ENCODE data around the gene CLEC2L. TPM values are rescaled to one million over a fixed set of nuclear protein-coding genes. Genes with fewer than 3 reads are reported as not detected.

CLEC2L gene
- polyA plus RNA-seq, 1 donor (not counting 4 experiments of a cell fraction or from before 2014, with no cell fraction given) = not detected

GRCh38 chr7:139568346-139568675 lies 44.8 kb downstream of the CLEC2L start:
- TF ChIP-seq, protein P1, sequence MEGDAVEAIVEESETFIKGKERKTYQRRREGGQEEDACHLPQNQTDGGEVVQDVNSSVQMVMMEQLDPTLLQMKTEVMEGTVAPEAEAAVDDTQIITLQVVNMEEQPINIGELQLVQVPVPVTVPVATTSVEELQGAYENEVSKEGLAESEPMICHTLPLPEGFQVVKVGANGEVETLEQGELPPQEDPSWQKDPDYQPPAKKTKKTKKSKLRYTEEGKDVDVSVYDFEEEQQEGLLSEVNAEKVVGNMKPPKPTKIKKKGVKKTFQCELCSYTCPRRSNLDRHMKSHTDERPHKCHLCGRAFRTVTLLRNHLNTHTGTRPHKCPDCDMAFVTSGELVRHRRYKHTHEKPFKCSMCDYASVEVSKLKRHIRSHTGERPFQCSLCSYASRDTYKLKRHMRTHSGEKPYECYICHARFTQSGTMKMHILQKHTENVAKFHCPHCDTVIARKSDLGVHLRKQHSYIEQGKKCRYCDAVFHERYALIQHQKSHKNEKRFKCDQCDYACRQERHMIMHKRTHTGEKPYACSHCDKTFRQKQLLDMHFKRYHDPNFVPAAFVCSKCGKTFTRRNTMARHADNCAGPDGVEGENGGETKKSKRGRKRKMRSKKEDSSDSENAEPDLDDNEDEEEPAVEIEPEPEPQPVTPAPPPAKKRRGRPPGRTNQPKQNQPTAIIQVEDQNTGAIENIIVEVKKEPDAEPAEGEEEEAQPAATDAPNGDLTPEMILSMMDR (optimal IDR thresholded peaks at IDR 0.05 in 1 of 3, IDR thresholded peaks at IDR 0.05 in 1 of 3, conservative IDR thresholded peaks at IDR 0.05 in 1 of 3; ENCODE audit: extremely low read depth in 1 of 3, insufficient read depth in 2 of 3, low read length in 3 of 3) = no peak
- TF ChIP-seq EZH2 (IDR thresholded peaks at IDR 0.05; ENCODE audit: low read length) = no peak
- no peak overlapping the region for H3K4me2 ChIP-seq (ENCODE audit: control insufficient read depth, extremely low read depth, insufficient read depth, low read depth, low read length)
- no peak overlapping the region for H3K9ac ChIP-seq (ENCODE audit: control insufficient read depth, extremely low read depth, insufficient read depth, low read length)
- H2AFZ ChIP-seq (ENCODE audit: control insufficient read depth, low read length) = no peak overlapping the region
- no peaks in the 10 kb centered on the region for H3K27me3 ChIP-seq (ENCODE audit: control insufficient read depth, extremely low read depth, insufficient read depth, low read length)
- no peak overlapping the region for H3K27ac ChIP-seq (ENCODE audit: control insufficient read depth, insufficient read depth, low read length)
- DNase-seq (ENCODE audit: low read depth, low spot score) = no peak
- FAIRE-seq = no peak
- no peaks in the 10 kb centered on the region for H4K20me1 ChIP-seq (ENCODE audit: control insufficient read depth, extremely low read depth, insufficient read depth, low read length)
- peaks cover 2 to 4% of the 10 kb centered on the region in 2 experiments for H3K36me3 ChIP-seq (ENCODE audit: control insufficient read depth in 2 of 2, extremely low read depth in 1 of 2, insufficient read depth in 2 of 2, low read length in 2 of 2)
- H3K9me3 ChIP-seq (ENCODE audit: control insufficient read depth, low read depth, low read length) = no peaks in the 10 kb centered on the region
- H3K4me3 ChIP-seq (ENCODE audit: control insufficient read depth in 2 of 3, extremely low read depth in 1 of 3, insufficient read depth in 2 of 3, low read depth in 1 of 3, low read length in 3 of 3) = no peak overlapping the region
- dilution Hi-C loops (cut with MboI; ENCODE audit: extremely low pct_ligation_motif_present, low sequenced_read_pairs) = loop anchor here (10.0 kb wide), 1 partner anchor 74 kb away; no protein-coding TSS in a partner anchor
- H3K9me1 ChIP-seq (ENCODE audit: control insufficient read depth, extremely low read depth, insufficient read depth, low read length) = no peaks in the 10 kb centered on the region
- no peaks in the 10 kb centered on the region for H3K79me2 ChIP-seq (ENCODE audit: control insufficient read depth, insufficient read depth, low read length)
- H3K4me1 ChIP-seq (ENCODE audit: control insufficient read depth, extremely low read depth, insufficient read depth, low read length) = no peaks in the 10 kb centered on the region

DNA sequence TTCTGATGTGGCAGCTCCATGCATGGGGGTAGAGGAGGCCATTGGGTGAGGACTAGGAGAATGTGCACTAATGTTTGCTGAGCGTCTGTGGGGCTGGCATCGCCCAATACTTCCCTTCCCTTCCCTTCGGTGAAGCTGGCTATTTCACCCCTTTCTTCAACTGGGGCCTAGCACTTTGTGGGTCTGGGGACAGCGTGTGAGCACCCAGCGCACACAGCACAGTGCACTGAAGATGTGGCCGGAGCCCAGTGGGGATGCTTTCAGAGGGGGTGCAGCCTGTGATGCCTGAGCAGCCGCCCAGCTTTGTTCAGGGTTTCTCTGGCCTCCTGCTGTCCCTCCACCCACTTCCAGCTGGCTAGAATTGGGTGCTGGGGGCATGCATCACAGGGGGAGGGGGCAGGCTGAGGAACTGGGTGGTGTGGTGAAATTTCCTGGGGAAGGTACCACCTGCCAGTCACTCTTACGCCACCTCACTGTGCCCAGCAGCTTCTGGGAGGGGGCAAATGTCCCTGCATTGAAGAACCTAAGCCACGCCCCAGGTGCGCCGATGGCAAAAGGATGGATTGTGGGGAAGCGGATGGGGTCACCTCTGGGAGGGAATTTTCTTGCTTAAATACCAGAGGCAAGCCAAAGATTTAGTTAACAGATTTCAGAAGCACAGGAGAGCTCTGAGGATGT lies 45.5 kb downstream of the CLEC2L start:
- Histone ChIP-seq H2AFZ (ENCODE audit: control insufficient read depth, low read length) (no peak overlapping the region), H3K4me1 (ENCODE audit: control insufficient read depth, extremely low read depth, insufficient read depth, low read length) (no peaks in the 10 kb centered on the region), H4K20me1 (ENCODE audit: control insufficient read depth, extremely low read depth, insufficient read depth, low read length) (no peaks in the 10 kb centered on the region), H3K4me3 (ENCODE audit: control insufficient read depth in 2 of 3, extremely low read depth in 1 of 3, insufficient read depth in 2 of 3, low read depth in 1 of 3, low read length in 3 of 3) (no peak overlapping the region), H3K27ac (ENCODE audit: control insufficient read depth, insufficient read depth, low read length) (no peak overlapping the region), H3K9me1 (ENCODE audit: control insufficient read depth, extremely low read depth, insufficient read depth, low read length) (no peaks in the 10 kb centered on the region), H3K79me2 (ENCODE audit: control insufficient read depth, insufficient read depth, low read length) (no peaks in the 10 kb centered on the region), H3K9me3 (ENCODE audit: control insufficient read depth, low read depth, low read length) (no peaks in the 10 kb centered on the region), H3K4me2 (ENCODE audit: control insufficient read depth, extremely low read depth, insufficient read depth, low read depth, low read length) (no peak overlapping the region), H3K27me3 (ENCODE audit: control insufficient read depth, extremely low read depth, insufficient read depth, low read length) (no peaks in the 10 kb centered on the region), H3K9ac (ENCODE audit: control insufficient read depth, extremely low read depth, insufficient read depth, low read length) (no peak overlapping the region), H3K36me3 (ENCODE audit: control insufficient read depth in 2 of 2, extremely low read depth in 1 of 2, insufficient read depth in 2 of 2, low read length in 2 of 2) (peaks cover 3 to 4% of the 10 kb centered on the region in 2 experiments)
- no peak for DNase-seq (ENCODE audit: low read depth, low spot score)
- dilution Hi-C loops (cut with MboI; ENCODE audit: extremely low pct_ligation_motif_present, low sequenced_read_pairs) = loop anchor here (10.0 kb wide), 1 partner anchor 74 kb away; no protein-coding TSS in a partner anchor
- FAIRE-seq = no peak
- TF ChIP-seq, protein P1 (optimal IDR thresholded peaks at IDR 0.05 in 1 of 3, IDR thresholded peaks at IDR 0.05 in 1 of 3, conservative IDR thresholded peaks at IDR 0.05 in 1 of 3; ENCODE audit: extremely low read depth in 1 of 3, insufficient read depth in 2 of 3, low read length in 3 of 3) = no peak
- TF ChIP-seq EZH2 (IDR thresholded peaks at IDR 0.05; ENCODE audit: low read length) = no peak

All from keratinocyte (primary cell).